ENCODE measurements around the gene FMNL2.
"Not testable (repeated sequence)": the region's sequence is repeated elsewhere in the genome, so short reads cannot be mapped to it uniquely, and the experiment has no call there.

FMNL2 gene

GRCh38 chr2:152335016-152335725 lies at the start of gene FMNL2:
FMNL2 (plus strand) TSS chr2:152335174.
- in situ Hi-C loops (cut with MboI; ENCODE audit: low sequenced_read_pairs), result no loop called here

- in situ Hi-C loops (cut with MboI; ENCODE audit: low sequenced_read_pairs), result no loop called here
Observed at GRCh38 chr2:152292991-152293390, 42.0 kb upstream of the FMNL2 start.

- in situ Hi-C loops (cut with MboI; ENCODE audit: low sequenced_read_pairs), result no loop called here
Observed at GRCh38 chr2:152297715-152298114, 37.3 kb upstream of the FMNL2 start.

GRCh38 chr2:152298754-152299153 lies 36.2 kb upstream of the FMNL2 start:
- in situ Hi-C loops (cut with MboI; ENCODE audit: low sequenced_read_pairs), result no loop called here

GRCh38 chr2:152301131-152301530 lies 33.8 kb upstream of the FMNL2 start:
- in situ Hi-C loops (cut with MboI; ENCODE audit: low sequenced_read_pairs), result no loop called here

GRCh38 chr2:152303951-152304350 lies 31.0 kb upstream of the FMNL2 start:
- in situ Hi-C loops (cut with MboI; ENCODE audit: low sequenced_read_pairs), result no loop called here

GRCh38 chr2:152304836-152305235 lies 30.1 kb upstream of the FMNL2 start:
- in situ Hi-C loops (cut with MboI; ENCODE audit: low sequenced_read_pairs), result no loop called here

- in situ Hi-C loops (cut with MboI; ENCODE audit: low sequenced_read_pairs), result no loop called here
Observed at GRCh38 chr2:152307863-152308262, 27.1 kb upstream of the FMNL2 start.

- in situ Hi-C loops (cut with MboI; ENCODE audit: low sequenced_read_pairs), result no loop called here
Observed at GRCh38 chr2:152309352-152310214, 25.4 kb upstream of the FMNL2 start.

- in situ Hi-C loops (cut with MboI; ENCODE audit: low sequenced_read_pairs), result no loop called here
Observed at GRCh38 chr2:152319822-152320570, 15.0 kb upstream of the FMNL2 start.

GRCh38 chr2:152320814-152321213 lies 14.2 kb upstream of the FMNL2 start:
- in situ Hi-C loops (cut with MboI; ENCODE audit: low sequenced_read_pairs), result no loop called here

- in situ Hi-C loops (cut with MboI; ENCODE audit: low sequenced_read_pairs), result no loop called here
Observed at GRCh38 chr2:152322222-152322621, 12.8 kb upstream of the FMNL2 start.

- in situ Hi-C loops (cut with MboI; ENCODE audit: low sequenced_read_pairs), result not testable (repeated sequence)
Observed at GRCh38 chr2:152325126-152325525, 9.8 kb upstream of the FMNL2 start.

- in situ Hi-C loops (cut with MboI; ENCODE audit: low sequenced_read_pairs), result no loop called here
Observed at GRCh38 chr2:152326710-152327109, 8.3 kb upstream of the FMNL2 start.

- in situ Hi-C loops (cut with MboI; ENCODE audit: low sequenced_read_pairs), result no loop called here
Observed at GRCh38 chr2:152328013-152328412, 7.0 kb upstream of the FMNL2 start.

GRCh38 chr2:152330235-152330866 lies 4.6 kb upstream of the FMNL2 start:
- in situ Hi-C loops (cut with MboI; ENCODE audit: low sequenced_read_pairs), result no loop called here

GRCh38 chr2:152334701-152335015 lies 316 bp upstream of the FMNL2 start:
- in situ Hi-C loops (cut with MboI; ENCODE audit: low sequenced_read_pairs), result no loop called here

- in situ Hi-C loops (cut with MboI; ENCODE audit: low sequenced_read_pairs), result no loop called here
Observed at GRCh38 chr2:152335726-152336118, 748 bp downstream of the FMNL2 start.

GRCh38 chr2:152336119-152336853 lies 1.3 kb downstream of the FMNL2 start:
- in situ Hi-C loops (cut with MboI; ENCODE audit: low sequenced_read_pairs), result no loop called here

- in situ Hi-C loops (cut with MboI; ENCODE audit: low sequenced_read_pairs), result no loop called here
Observed at GRCh38 chr2:152336854-152337510, 2.0 kb downstream of the FMNL2 start.

Measured in HL-60/S4 treated with retinoic acid at 250 ng/mL for 4 days and 3 days (cell line).